Activated CD8-positive, alpha-beta T cell treated with anti-CD3 and anti-CD28 coated beads, Interleukin-2, amount 10 ng/mL, durations not matched to agents 7 days and 5 days (primary cell): ENCODE measurements around the gene TBPL2. TPM values are rescaled to one million over a fixed set of nuclear protein-coding genes. Genes with fewer than 3 reads are reported as not detected.

Source experiments
- total RNA-seq, 2 experiments: library from RNA; stranded (reverse); gene quantifications; one replicate each; pipeline ENCODE4 v1.2.3, GENCODE V29; 2021

The TBPL2 gene
- total RNA-seq, 2 experiments from 2014 or later = not detected

Other genes with a start within 250 kb of the TBPL2 start
- 100 to 1,000 TPM; 110 to 112 TPM for gene DLGAP5, start 249.0 kb downstream of the TBPL2 start, total RNA-seq
- gene FBXO34, start 169.2 kb downstream of the TBPL2 start, total RNA-seq = 10 to 100 TPM; 17.4 to 18.3 TPM
- gene ATG14, start 28.8 kb downstream of the TBPL2 start, total RNA-seq = 1 to 10 TPM; 4.4 to 4.6 TPM
- 10 to 100 TPM; 91.0 to 93.7 TPM for gene KTN1, start 139.6 kb upstream of the TBPL2 start, total RNA-seq